Skeletal muscle tissue (tissue), 4 donors: ENCODE measurements around the gene ADSL. TPM values are rescaled to one million over a fixed set of nuclear protein-coding genes. Genes with fewer than 3 reads are reported as not detected.
A peak's percentile ranks its signal among the peaks of the same experiment; 100 is the strongest.

Source experiments
- H3K27ac ChIP-seq: one replicate; pipeline ENCODE4 v1.7.0; 2013; ENCODE audit warnings: mild to moderate bottlenecking, low read depth, low read length, inconsistent platforms
- H3K27me3 ChIP-seq, 3 donors: one replicate each; pipeline ENCODE4 v1.7.0; 2013; ENCODE audit warnings: low read length in 3 of 3; ENCODE audit not compliant: control insufficient read depth in 3 of 3, insufficient read depth in 3 of 3
- H3K36me3 ChIP-seq, 3 donors: one replicate each; pipeline ENCODE4 v1.7.0; 2013; ENCODE audit warnings: low read length in 3 of 3; ENCODE audit not compliant: control insufficient read depth in 3 of 3, insufficient read depth in 3 of 3
- H3K4me1 ChIP-seq, 3 donors: one replicate each; pipeline ENCODE4 v1.7.0; 2013; ENCODE audit warnings: low read length in 3 of 3, mild to moderate bottlenecking in 3 of 3; ENCODE audit not compliant: control insufficient read depth in 3 of 3, insufficient read depth in 3 of 3
- H3K4me3 ChIP-seq, 3 donors: one replicate each; pipeline ENCODE4 v1.7.0; 2013; ENCODE audit warnings: low read length in 3 of 3
- H3K9ac ChIP-seq, 3 donors: one replicate each; pipeline ENCODE4 v1.7.0; 2013; ENCODE audit warnings: low read length in 3 of 3, mild to moderate bottlenecking in 3 of 3, moderate library complexity in 2 of 3, low read depth in 1 of 3
- H3K9me3 ChIP-seq, 3 donors: one replicate each; pipeline ENCODE4 v1.7.0; 2013; ENCODE audit warnings: low read length in 3 of 3; ENCODE audit not compliant: control insufficient read depth in 3 of 3
- total RNA-seq: library from RNA; depleted of rRNA; stranded (reverse); fragments of >200 nt; gene quantifications from one replicate; pipeline ENCODE4 v1.2.3, GENCODE V29; 2014
- donor health status: Osteomylitis.

Gene ADSL
- total RNA-seq, 1 donor from 2014 or later, result 281 TPM

DNA sequence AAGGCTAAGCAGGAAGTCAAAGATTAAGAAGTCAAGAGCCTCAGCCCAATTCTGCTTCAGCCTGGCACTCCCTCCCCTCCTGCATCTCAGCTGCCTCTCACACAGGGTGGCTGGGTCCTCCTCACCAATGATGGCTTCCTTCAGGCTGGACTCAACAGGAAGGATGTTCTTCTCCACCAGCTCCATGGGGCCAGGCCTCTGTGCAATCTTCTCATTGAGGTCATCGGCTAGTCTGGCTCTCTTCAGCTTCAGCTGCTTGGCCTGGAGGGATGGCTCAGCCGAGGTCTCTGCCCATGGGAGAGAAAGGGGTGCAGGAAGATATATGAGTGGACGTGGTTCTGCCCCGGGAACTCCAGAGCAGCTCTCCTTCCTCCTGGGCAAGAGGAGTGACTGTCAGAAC is 83.2 kb downstream of the ADSL start:
- Histone ChIP-seq H3K9me3 (no peaks in the 10 kb centered on the region), H3K9ac (no peak overlapping the region), H3K27me3 (no peaks in the 10 kb centered on the region), H3K27ac (no peak overlapping the region), H3K36me3 (peaks cover 30 to 50% (median 49%) of the 10 kb centered on the region in 3 donors), H3K4me1 (peaks cover 32 to 57% (median 34%) of the 10 kb centered on the region in 3 donors), H3K4me3 (no peak overlapping the region)

DNA sequence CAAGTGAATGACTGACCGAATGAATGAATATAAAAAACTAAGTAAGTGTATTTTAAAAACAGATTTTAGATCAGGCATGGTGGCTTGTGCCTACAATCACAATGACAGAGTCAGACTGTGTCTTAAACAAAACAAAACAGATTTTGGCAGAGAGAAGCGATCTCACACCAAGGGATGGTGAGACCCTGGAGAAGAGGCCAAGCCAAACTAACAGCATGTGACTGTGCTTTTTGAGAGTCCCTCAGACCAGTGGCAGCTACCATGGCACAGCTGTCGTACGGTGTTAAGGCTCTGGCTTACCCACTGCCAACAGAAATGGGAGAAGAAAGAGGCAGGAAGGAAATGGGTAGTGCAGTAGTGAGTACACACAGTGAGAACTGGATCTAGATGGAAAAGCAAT is 84.7 kb downstream of the ADSL start:
- Histone ChIP-seq H3K4me3 (no peak overlapping the region), H3K27me3 (no peaks in the 10 kb centered on the region), H3K9ac (no peak overlapping the region), H3K4me1 (peaks cover 23 to 54% (median 26%) of the 10 kb centered on the region in 3 donors), H3K9me3 (no peaks in the 10 kb centered on the region), H3K27ac (no peak overlapping the region), H3K36me3 (peaks cover 27 to 47% (median 43%) of the 10 kb centered on the region in 3 donors)

DNA sequence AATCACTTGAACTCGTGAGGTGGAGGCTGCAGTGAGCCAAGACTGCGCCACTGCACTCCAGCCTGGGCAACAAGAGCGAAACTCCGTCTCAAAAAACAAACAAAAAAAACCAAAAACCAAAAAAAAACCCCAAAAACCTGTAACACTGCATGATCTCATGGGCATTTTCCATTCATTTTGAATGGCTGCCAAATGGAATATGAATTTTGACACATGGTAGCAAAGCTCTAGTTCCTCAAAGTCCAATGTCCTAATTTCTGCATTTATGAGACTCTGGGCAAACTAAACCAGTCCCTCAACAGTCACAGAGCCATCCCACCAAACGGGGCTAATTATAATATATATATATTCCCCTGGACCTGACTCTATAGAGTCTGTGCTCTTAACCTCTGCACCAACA is 85.9 kb downstream of the ADSL start:
- no peaks in the 10 kb centered on the region for H3K9me3 ChIP-seq
- H3K9ac ChIP-seq, result no peak overlapping the region
- no peak overlapping the region for H3K27ac ChIP-seq
- no peak overlapping the region for H3K4me3 ChIP-seq
- no peaks in the 10 kb centered on the region for H3K27me3 ChIP-seq
- peaks cover 25 to 53% (median 28%) of the 10 kb centered on the region in 3 donors for H3K4me1 ChIP-seq
- H3K36me3 ChIP-seq, result peaks cover 24 to 37% (median 35%) of the 10 kb centered on the region in 3 donors

GRCh38 chr22:40432625-40433024 is 86.3 kb downstream of the ADSL start:
- Histone ChIP-seq H3K27me3 (no peaks in the 10 kb centered on the region), H3K9ac (no peak overlapping the region), H3K4me1 (peaks cover 27 to 54% (median 29%) of the 10 kb centered on the region in 3 donors), H3K36me3 (peaks cover 24 to 34% (median 33%) of the 10 kb centered on the region in 3 donors), H3K9me3 (no peaks in the 10 kb centered on the region), H3K27ac (no peak overlapping the region), H3K4me3 (no peak overlapping the region)

DNA sequence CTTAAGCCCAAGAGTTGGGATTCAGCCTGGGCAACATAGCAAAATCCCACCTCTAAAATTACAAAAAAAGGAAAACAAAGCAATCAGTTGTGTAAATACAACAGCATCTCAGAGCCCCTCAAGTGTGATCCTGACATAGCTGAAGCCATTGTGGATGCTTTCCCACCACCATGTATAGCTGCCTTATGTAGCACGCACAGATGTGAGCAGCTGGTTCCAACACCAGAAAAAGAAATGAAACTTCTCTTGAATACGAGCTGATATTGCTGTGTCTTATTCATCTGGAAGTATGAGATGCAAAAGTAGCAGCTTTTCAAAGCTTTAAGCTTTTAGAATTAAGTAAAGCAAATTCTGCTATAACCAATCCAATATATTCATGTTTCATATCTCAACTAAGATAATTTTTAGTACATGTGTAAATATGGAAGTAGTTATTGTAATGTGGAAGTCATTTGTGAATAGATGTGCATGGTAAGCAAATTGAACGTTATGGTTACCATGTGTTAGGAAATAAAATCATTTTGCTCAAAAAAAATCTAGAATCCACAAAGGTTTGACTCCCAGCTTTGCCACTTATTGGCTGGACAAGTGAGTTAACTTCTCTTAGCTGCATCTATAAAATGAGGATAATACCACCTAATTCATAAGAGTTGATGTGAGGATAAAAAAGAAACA is 87.3 kb downstream of the ADSL start:
- Histone ChIP-seq H3K4me3 (no peak overlapping the region), H3K36me3 (peaks cover 20 to 27% (median 25%) of the 10 kb centered on the region in 3 donors), H3K27me3 (no peaks in the 10 kb centered on the region), H3K9me3 (no peaks in the 10 kb centered on the region), H3K4me1 (peaks cover 27 to 57% (median 29%) of the 10 kb centered on the region in 3 donors), H3K9ac (peak overlapping the region in 1 of 3 donors; percentile 23), H3K27ac (peak overlapping the region; percentile 16)

GRCh38 chr22:40434106-40434505 is 87.8 kb downstream of the ADSL start:
- no peak overlapping the region for H3K9ac ChIP-seq
- H3K9me3 ChIP-seq, result no peaks in the 10 kb centered on the region
- H3K4me3 ChIP-seq, result no peak overlapping the region
- H3K4me1 ChIP-seq, result peaks cover 27 to 57% (median 29%) of the 10 kb centered on the region in 3 donors
- H3K27ac ChIP-seq, result peak overlapping the region; percentile 16
- H3K36me3 ChIP-seq, result peaks cover 15 to 22% (median 20%) of the 10 kb centered on the region in 3 donors
- no peaks in the 10 kb centered on the region for H3K27me3 ChIP-seq

GRCh38 chr22:40434745-40435144 is 88.4 kb downstream of the ADSL start:
- Histone ChIP-seq H3K9me3 (no peaks in the 10 kb centered on the region), H3K27ac (no peak overlapping the region), H3K27me3 (no peaks in the 10 kb centered on the region), H3K9ac (no peak overlapping the region), H3K36me3 (peaks cover 9 to 15% (median 13%) of the 10 kb centered on the region in 3 donors), H3K4me1 (peaks cover 27 to 54% (median 29%) of the 10 kb centered on the region in 3 donors), H3K4me3 (no peak overlapping the region)

GRCh38 chr22:40436505-40437431 is 90.5 kb downstream of the ADSL start:
- Histone ChIP-seq H3K4me1 (peaks cover 22 to 48% (median 32%) of the 10 kb centered on the region in 3 donors), H3K27me3 (no peaks in the 10 kb centered on the region), H3K9ac (peak overlapping the region; percentile 63 to 77 (median 65)), H3K4me3 (peak overlapping the region; percentile 46 to 70 (median 57)), H3K27ac (peak overlapping the region; percentile 86), H3K9me3 (no peaks in the 10 kb centered on the region), H3K36me3 (peaks cover 4 to 8% (median 4%) of the 10 kb centered on the region in 3 donors)
